ENCODE results near the gene DLX1.
"Not testable (repeated sequence)": the region's sequence is repeated elsewhere in the genome, so short reads cannot be mapped to it uniquely, and the experiment has no call there.

Gene DLX1

DNA sequence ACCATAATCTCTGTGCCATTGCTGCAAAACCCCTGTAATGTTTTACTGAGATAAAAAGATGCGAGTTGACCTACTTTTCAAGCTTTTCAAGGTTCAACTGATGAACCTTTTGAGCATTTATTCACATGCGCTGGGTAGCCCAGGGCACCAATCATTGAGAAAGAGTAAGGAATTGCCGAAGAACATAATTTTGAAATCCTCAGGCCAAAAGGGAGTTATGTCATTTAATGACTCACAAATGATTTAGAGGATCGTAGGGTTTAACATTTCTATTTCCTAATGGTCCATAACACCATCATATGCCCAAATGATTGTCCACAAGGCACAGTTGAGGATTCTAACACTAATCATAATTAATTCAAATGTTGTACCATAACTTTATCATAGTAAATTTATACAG lies 20.2 kb upstream of the DLX1 start:
- no peak overlapping the region for H3K4me3 ChIP-seq (ENCODE audit: low read depth, low read length)
- TF ChIP-seq, protein P1, sequence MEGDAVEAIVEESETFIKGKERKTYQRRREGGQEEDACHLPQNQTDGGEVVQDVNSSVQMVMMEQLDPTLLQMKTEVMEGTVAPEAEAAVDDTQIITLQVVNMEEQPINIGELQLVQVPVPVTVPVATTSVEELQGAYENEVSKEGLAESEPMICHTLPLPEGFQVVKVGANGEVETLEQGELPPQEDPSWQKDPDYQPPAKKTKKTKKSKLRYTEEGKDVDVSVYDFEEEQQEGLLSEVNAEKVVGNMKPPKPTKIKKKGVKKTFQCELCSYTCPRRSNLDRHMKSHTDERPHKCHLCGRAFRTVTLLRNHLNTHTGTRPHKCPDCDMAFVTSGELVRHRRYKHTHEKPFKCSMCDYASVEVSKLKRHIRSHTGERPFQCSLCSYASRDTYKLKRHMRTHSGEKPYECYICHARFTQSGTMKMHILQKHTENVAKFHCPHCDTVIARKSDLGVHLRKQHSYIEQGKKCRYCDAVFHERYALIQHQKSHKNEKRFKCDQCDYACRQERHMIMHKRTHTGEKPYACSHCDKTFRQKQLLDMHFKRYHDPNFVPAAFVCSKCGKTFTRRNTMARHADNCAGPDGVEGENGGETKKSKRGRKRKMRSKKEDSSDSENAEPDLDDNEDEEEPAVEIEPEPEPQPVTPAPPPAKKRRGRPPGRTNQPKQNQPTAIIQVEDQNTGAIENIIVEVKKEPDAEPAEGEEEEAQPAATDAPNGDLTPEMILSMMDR (IDR thresholded peaks at IDR 0.05; ENCODE audit: borderline replicate concordance, insufficient read depth, low read depth, low read length) = no peak

DNA sequence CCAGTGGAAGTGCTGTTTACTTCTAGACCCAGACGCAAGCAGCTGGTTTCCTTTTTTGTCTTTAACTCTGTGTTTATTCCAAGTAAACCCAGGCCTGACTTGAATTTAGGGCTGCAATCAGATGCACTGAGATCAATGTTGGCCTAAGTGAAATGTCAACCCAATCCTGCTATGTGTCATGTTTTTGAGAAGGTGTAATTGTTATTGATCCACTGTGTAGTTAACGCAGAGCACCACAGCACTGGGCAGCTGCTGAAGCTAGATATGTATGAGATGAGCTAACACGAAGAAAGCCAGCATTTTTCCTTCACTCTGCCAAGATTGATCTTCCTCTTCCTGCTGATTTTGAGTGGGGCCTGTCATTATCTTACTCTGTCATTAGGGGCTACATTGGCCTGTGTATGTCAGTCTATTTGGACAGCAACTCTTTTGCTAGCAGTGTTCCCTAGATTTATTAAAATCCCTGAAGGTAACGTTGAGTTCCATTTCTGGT lies 18.9 kb upstream of the DLX1 start:
- H3K4me3 ChIP-seq (ENCODE audit: low read depth, low read length) = no peak overlapping the region
- TF ChIP-seq, protein P1 (IDR thresholded peaks at IDR 0.05; ENCODE audit: borderline replicate concordance, insufficient read depth, low read depth, low read length) = no peak

DNA sequence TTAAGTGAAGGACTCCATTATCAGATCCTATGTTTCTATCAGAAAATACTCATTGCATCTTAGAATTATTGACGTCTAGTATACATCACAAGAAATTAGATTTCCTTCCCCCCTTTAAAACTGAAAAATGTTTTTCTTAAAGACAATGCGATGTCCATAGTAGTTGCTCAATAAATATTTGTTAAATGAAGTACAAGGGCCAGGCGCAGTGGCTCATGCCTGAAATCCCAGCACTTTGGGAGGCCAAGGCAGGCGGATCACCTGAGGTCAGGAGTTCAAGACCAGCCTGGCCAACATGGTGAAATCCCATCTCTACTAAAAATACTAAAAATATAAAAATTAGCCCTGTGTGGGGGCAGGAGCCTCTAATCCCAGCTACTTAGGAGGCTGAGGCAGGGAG lies 17.4 kb upstream of the DLX1 start:
- H3K4me3 ChIP-seq (ENCODE audit: low read depth, low read length) = not testable (repeated sequence)

DNA sequence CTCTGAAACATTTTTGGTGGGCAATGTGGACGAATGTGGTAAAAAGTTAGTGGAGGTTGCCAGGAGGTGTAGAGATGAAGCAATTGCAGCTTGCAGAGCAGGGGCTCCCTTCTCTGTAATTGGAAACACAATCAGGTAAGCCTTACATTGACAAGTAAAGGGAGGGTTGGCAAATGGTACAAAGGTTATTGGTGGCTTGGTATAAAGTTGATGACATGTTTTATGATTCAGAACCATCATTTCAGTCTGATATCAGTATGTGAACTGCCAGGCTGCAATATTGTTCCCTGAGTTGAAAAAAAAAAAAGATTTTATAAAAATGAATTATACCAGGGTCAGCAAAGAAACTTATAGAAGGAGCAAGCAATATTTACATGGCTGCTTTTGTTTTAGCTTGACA lies 14.4 kb upstream of the DLX1 start:
- H3K4me3 ChIP-seq (ENCODE audit: low read depth, low read length) = no peak overlapping the region
- TF ChIP-seq, protein P1 (IDR thresholded peaks at IDR 0.05; ENCODE audit: borderline replicate concordance, insufficient read depth, low read depth, low read length) = no peak

DNA sequence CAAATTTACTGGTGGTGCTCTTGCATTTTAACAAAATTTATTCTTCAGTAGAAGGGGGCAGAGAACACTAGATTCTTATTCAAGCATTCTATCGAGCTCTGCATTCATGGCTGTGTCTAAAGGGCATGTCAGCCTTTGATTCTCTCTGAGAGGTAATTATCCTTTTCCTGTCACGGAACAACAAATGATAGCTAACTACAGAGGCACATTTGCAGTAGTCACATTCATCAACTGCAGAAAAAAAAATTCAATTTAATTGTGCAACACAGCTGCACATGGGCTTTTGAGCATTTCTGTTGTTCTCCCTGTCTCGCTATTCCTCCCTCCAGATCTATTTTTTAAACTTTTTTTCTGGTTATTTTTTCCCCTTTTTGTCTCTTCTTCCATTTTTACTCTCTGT lies 13.0 kb upstream of the DLX1 start:
- H3K4me3 ChIP-seq (ENCODE audit: low read depth, low read length) = no peak overlapping the region

DNA sequence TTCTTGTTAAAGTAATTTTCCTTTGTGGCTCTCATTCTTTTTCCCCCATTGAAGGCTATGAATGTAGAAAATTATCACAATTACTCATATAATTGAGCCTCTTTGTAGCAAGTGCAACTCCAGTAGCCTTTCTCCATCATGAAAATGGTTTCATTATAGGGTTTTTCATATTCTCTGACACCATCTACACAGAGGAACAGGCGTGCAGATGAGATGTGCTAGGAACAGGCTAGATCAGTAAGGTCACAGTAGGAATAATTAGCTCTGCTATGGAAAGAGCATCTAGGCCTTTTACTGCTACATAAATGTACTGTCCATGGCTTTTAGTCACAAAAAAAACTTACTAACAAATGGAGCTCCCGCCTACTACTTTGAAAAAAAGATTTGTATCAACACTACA lies 12.6 kb upstream of the DLX1 start:
- H3K4me3 ChIP-seq (ENCODE audit: low read depth, low read length) = no peak overlapping the region
- TF ChIP-seq, protein P1 (IDR thresholded peaks at IDR 0.05; ENCODE audit: borderline replicate concordance, insufficient read depth, low read depth, low read length) = no peak

More for the DNA sequence above, 13.0 kb upstream of the DLX1 start:
- TF ChIP-seq, protein P1 (IDR thresholded peaks at IDR 0.05; ENCODE audit: borderline replicate concordance, insufficient read depth, low read depth, low read length) = no peak

DNA sequence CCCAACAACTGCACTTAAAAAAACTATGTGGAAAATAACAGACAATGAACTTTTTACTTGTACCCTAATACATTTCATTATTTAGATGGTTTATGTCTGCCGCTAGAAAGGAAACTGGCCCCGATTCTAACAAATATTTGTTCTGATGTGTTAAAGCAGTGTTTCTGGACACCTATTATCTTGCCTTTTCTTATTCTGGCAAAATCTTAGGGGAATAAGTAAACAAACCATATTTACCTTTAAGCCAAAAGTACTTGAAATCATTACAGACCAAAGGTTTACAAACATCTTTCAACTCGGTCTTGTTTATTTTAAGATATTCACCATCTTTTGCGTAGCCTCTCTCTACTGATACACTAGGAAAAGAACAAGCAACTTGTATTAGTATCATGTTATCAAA lies 11.8 kb upstream of the DLX1 start:
- H3K4me3 ChIP-seq (ENCODE audit: low read depth, low read length) = no peak overlapping the region
- TF ChIP-seq, protein P1 (IDR thresholded peaks at IDR 0.05; ENCODE audit: borderline replicate concordance, insufficient read depth, low read depth, low read length) = no peak

DNA sequence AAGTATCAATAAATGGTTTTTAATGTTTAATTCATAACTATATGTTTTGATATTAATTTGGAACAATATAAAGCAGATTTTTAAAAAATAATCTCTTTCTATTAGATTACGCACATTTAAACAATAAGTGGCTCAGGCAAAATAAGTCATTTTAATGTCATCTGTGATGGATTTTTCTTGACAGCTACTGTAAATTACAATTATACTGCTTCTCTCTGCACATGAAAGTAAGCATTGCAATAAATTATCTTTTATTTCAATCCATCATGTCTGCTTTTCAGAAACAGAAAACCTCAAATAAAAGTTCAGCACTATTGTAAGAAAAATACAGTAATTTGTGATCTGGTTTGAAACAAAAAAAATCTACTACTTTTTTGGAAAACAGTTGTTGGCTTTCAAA lies 11.1 kb upstream of the DLX1 start:
- TF ChIP-seq, protein P1 (IDR thresholded peaks at IDR 0.05; ENCODE audit: borderline replicate concordance, insufficient read depth, low read depth, low read length) = no peak
- H3K4me3 ChIP-seq (ENCODE audit: low read depth, low read length) = no peak overlapping the region
